IMR-90 (cell line): ENCODE results near the gene SAMHD1. TPM values are rescaled to one million over a fixed set of nuclear protein-coding genes. Genes with fewer than 3 reads are reported as not detected.

Experiments
- ATAC-seq: fragments of 200-7000 bp; cut with Tn5 transposase; 2 replicates; pipeline ENCODE4 v1.9.1; 2020; ENCODE audit warnings: low read depth, mild to moderate bottlenecking, moderate library complexity
- BruUV-seq: library from RNA; stranded (reverse); fragments of 400-500 nt; replicated peaks from 2 replicates; lab custom pipeline; 2021; lab: Mats Ljungman, UMichigan
- CTCF ChIA-PET: fragments of 300-600 bp; formaldehyde crosslinking; extraction: SDS; loops from one replicate; lab custom pipeline; 2021; ENCODE audit warnings: antibody characterized with exemption; lab: Yijun Ruan, JAX
- POLR2A ChIA-PET: fragments of 300-600 bp; sonication (Branson Sonifier 250); formaldehyde crosslinking; loops from one replicate; lab custom pipeline; 2022; ENCODE audit warnings: antibody characterized with exemption; ENCODE audit not compliant: unreplicated experiment; lab: Charles Lee
- DNase-seq: peaks from one replicate; pipeline ENCODE4 v3.0.0; 2013
- H2AFZ ChIP-seq: replicated peaks from 2 replicates; pipeline ENCODE3; 2013; ENCODE audit warnings: low read length, mild to moderate bottlenecking; ENCODE audit not compliant: poor library complexity
- H2AK5ac ChIP-seq: 2 replicates; pipeline ENCODE4 v1.6.1; 2013; ENCODE audit warnings: low read depth, low read length, inconsistent platforms
- H2AK9ac ChIP-seq: replicated peaks from 2 replicates; pipeline ENCODE3; 2013; ENCODE audit warnings: mild to moderate bottlenecking, low read depth, low read length, moderate library complexity; ENCODE audit not compliant: poor library complexity
- H2BK120ac ChIP-seq: 2 replicates; pipeline ENCODE4 v1.6.1; 2013; ENCODE audit warnings: low read depth, low read length, inconsistent platforms
- H2BK15ac ChIP-seq: 3 replicates; pipeline ENCODE4 v1.6.1; 2013; ENCODE audit warnings: low read depth, low read length, inconsistent platforms
- H2BK20ac ChIP-seq: 2 replicates; pipeline ENCODE4 v1.6.1; 2013; ENCODE audit warnings: low read depth, mild to moderate bottlenecking, inconsistent platforms, low read length, moderate library complexity
- H2BK5ac ChIP-seq: 2 replicates; pipeline ENCODE4 v1.6.1; 2013; ENCODE audit warnings: mild to moderate bottlenecking, low read depth, low read length, inconsistent platforms; ENCODE audit not compliant: poor library complexity, severe bottlenecking
- H3K14ac ChIP-seq: replicated peaks from 2 replicates; pipeline ENCODE4 v1.6.1; 2013; ENCODE audit warnings: low read depth, low read length, inconsistent platforms
- H3K18ac ChIP-seq: 2 replicates; pipeline ENCODE4 v1.6.1; 2013; ENCODE audit warnings: low read depth, low read length, control low read depth
- H3K23ac ChIP-seq: 2 replicates; pipeline ENCODE4 v1.6.1; 2013; ENCODE audit warnings: low read depth, low read length, inconsistent platforms
- H3K27ac ChIP-seq: 2 replicates; pipeline ENCODE4 v1.5.1; 2013; ENCODE audit warnings: mild to moderate bottlenecking, control low read depth, low read length; ENCODE audit not compliant: insufficient read depth
- H3K27me3 ChIP-seq: 2 replicates; pipeline ENCODE4 v1.6.1; 2013; ENCODE audit warnings: low read length; ENCODE audit not compliant: control insufficient read depth, insufficient read depth
- H3K36me3 ChIP-seq: 2 replicates; pipeline ENCODE4 v1.6.1; 2013; ENCODE audit warnings: low read length, mixed read lengths; ENCODE audit not compliant: control insufficient read depth, insufficient read depth
- H3K4ac ChIP-seq: 2 replicates; pipeline ENCODE4 v1.6.1; 2013; ENCODE audit warnings: low read depth, low read length, inconsistent platforms
- H3K4me1 ChIP-seq: 2 replicates; pipeline ENCODE4 v1.6.1; 2013; ENCODE audit warnings: low read length, mixed read lengths; ENCODE audit not compliant: control insufficient read depth, insufficient read depth
- H3K4me2 ChIP-seq: 2 replicates; pipeline ENCODE4 v1.6.1; 2013; ENCODE audit warnings: low read depth, mild to moderate bottlenecking, control low read depth, low read length, moderate library complexity
- H3K4me3 ChIP-seq: 2 replicates; pipeline ENCODE4 v1.5.1; 2013; ENCODE audit warnings: low read depth, mild to moderate bottlenecking, control low read depth, low read length, moderate library complexity; ENCODE audit not compliant: insufficient read depth
- H3K56ac ChIP-seq: 2 replicates; pipeline ENCODE4 v1.6.1; 2013; ENCODE audit warnings: low read length, inconsistent platforms; ENCODE audit not compliant: insufficient read depth; ENCODE audit errors: extremely low read depth
- H3K79me1 ChIP-seq, 2 experiments: 2 replicates each; pipeline ENCODE4 v1.6.1; 2013; ENCODE audit warnings: low read length in 2 of 2, inconsistent platforms in 1 of 2, low read depth in 1 of 2
- H3K9ac ChIP-seq: 2 replicates; pipeline ENCODE4 v1.6.1; 2013; ENCODE audit warnings: low read depth, low read length, control low read depth
- H3K9me1 ChIP-seq: 2 replicates; pipeline ENCODE4 v1.6.1; 2013; ENCODE audit warnings: low read length, inconsistent platforms; ENCODE audit not compliant: insufficient read depth
- H3K9me3 ChIP-seq: 2 replicates; pipeline ENCODE4 v1.6.1; 2013; ENCODE audit warnings: low read length; ENCODE audit not compliant: control insufficient read depth, insufficient read depth
- H4K20me1 ChIP-seq: 2 replicates; pipeline ENCODE4 v1.6.1; 2013; ENCODE audit warnings: low read length, inconsistent platforms; ENCODE audit not compliant: insufficient read depth
- H4K5ac ChIP-seq: 2 replicates; pipeline ENCODE4 v1.6.1; 2013; ENCODE audit warnings: mild to moderate bottlenecking, low read depth, low read length, control low read depth
- H4K8ac ChIP-seq, 2 experiments: 2 replicates each; pipeline ENCODE4 v1.6.1; 2013; ENCODE audit warnings: low read depth in 2 of 2, low read length in 2 of 2, control low read depth in 1 of 2, inconsistent platforms in 1 of 2
- H4K91ac ChIP-seq: 2 replicates; pipeline ENCODE4 v1.6.1; 2013; ENCODE audit warnings: low read depth, low read length, inconsistent platforms; ENCODE audit not compliant: insufficient read depth
- BHLHE40 ChIP-seq: fragments of 150-350 bp; IDR thresholded peaks from 2 replicates; pipeline ENCODE4 v1.6.1; 2016; ENCODE audit warnings: mild to moderate bottlenecking, low read depth, low read length
- CHD1 ChIP-seq: IDR thresholded peaks from 2 replicates; pipeline ENCODE4 v1.6.1; 2012; ENCODE audit warnings: low read depth, low read length, improper control_type of control experiment
- ELK1 ChIP-seq: fragments of 150-350 bp; IDR thresholded peaks from 2 replicates; pipeline ENCODE4 v1.6.1; 2016; ENCODE audit warnings: low read depth, mild to moderate bottlenecking, low read length, moderate library complexity, borderline replicate concordance
- FOS ChIP-seq: fragments of 150-350 bp; IDR thresholded peaks from 2 replicates; pipeline ENCODE4 v1.6.1; 2016; ENCODE audit warnings: low read depth, low read length
- MAFK ChIP-seq: IDR thresholded peaks from 2 replicates; pipeline ENCODE4 v1.6.1; 2012; ENCODE audit warnings: low read depth, low read length, improper control_type of control experiment
- MAZ ChIP-seq: IDR thresholded peaks from 2 replicates; pipeline ENCODE4 v1.6.1; 2012; ENCODE audit warnings: low read depth, mild to moderate bottlenecking, low read length, improper control_type of control experiment, moderate library complexity, borderline replicate concordance
- MXI1 ChIP-seq: IDR thresholded peaks from 2 replicates; pipeline ENCODE4 v1.6.1; 2012; ENCODE audit warnings: low read depth, mild to moderate bottlenecking, low read length, moderate library complexity, borderline replicate concordance
- RAD21 ChIP-seq: IDR thresholded peaks from 2 replicates; pipeline ENCODE4 v1.6.1; 2012; ENCODE audit warnings: low read length, improper control_type of control experiment
- RCOR1 ChIP-seq: IDR thresholded peaks from 2 replicates; pipeline ENCODE4 v1.6.1; 2012; ENCODE audit warnings: mild to moderate bottlenecking, low read length, improper control_type of control experiment; ENCODE audit not compliant: insufficient replicate concordance
- RFX5 ChIP-seq: IDR thresholded peaks from 2 replicates; pipeline ENCODE4 v1.8.0; 2012; ENCODE audit warnings: low read depth, mild to moderate bottlenecking, low read length, moderate library complexity
- SMC3 ChIP-seq: fragments of 150-350 bp; IDR thresholded peaks from 2 replicates; pipeline ENCODE4 v1.6.1; 2016; ENCODE audit warnings: low read depth, mild to moderate bottlenecking, antibody characterized with exemption, low read length, moderate library complexity
- WGBS, 2 experiments: methylation state at CpG; one replicate each; pipeline versions ENCODE4 v1.1.5 to v1.1.7; 2013; ENCODE audit warnings: missing lambda C conversion rate in 2 of 2; ENCODE audit not compliant: insufficient read length in 1 of 2; ENCODE audit errors: extremely low coverage in 2 of 2; 5-methylcytosine and 5-hydroxymethylcytosine counted together
- dilution Hi-C: fragments of 300-500 bp; cut with HindIII; formaldehyde crosslinking; loops from one replicate; pipeline ENCODE4 v1.14.3; 2018; ENCODE audit warnings: low sequenced_read_pairs; ENCODE audit not compliant: unreplicated experiment
- in situ Hi-C: fragments of 300-500 bp; cut with MboI; formaldehyde crosslinking; loops from 3 replicates; pipeline ENCODE4 v1.14.3; 2019; ENCODE audit warnings: low sequenced_read_pairs, inconsistent platforms, mixed read lengths
- intact Hi-C: fragments of 100-400 bp; cut with micrococcal nuclease; formaldehyde crosslinking; loops from 2 replicates; pipeline ENCODE4 v1.10.0; 2022
- polyA plus RNA-seq, 3 experiments: library from polyadenylated mRNA; depleted of rRNA; stranded (reverse); fragments of >200 nt; gene quantifications; 2 replicates each; pipeline ENCODE4 v1.2.3, GENCODE V29; 2012; ENCODE audit warnings: low replicate concordance in 1 of 3
- total RNA-seq: library from RNA; depleted of rRNA; stranded (reverse); fragments of >200 nt; gene quantifications from 2 replicates; pipeline ENCODE4 v1.2.3, GENCODE V29; 2012
- TF ChIP-seq, protein P1 (sequence below): fragments of 150-350 bp; IDR thresholded peaks from 2 replicates; pipeline ENCODE4 v1.6.1; 2017; ENCODE audit warnings: mild to moderate bottlenecking, antibody characterized with exemption, low read length, low read depth
- TF ChIP-seq, protein P2 (sequence below): conservative IDR thresholded peaks from 2 replicates; pipeline ENCODE4 v1.5.1; 2012; ENCODE audit warnings: mild to moderate bottlenecking, low read depth, low read length, improper control_type of control experiment

The SAMHD1 gene
- total and polyA plus RNA-seq, 2 of the 4 experiments (the other 2 are of a cell fraction) = 6.3 to 14.9 TPM

DNA sequence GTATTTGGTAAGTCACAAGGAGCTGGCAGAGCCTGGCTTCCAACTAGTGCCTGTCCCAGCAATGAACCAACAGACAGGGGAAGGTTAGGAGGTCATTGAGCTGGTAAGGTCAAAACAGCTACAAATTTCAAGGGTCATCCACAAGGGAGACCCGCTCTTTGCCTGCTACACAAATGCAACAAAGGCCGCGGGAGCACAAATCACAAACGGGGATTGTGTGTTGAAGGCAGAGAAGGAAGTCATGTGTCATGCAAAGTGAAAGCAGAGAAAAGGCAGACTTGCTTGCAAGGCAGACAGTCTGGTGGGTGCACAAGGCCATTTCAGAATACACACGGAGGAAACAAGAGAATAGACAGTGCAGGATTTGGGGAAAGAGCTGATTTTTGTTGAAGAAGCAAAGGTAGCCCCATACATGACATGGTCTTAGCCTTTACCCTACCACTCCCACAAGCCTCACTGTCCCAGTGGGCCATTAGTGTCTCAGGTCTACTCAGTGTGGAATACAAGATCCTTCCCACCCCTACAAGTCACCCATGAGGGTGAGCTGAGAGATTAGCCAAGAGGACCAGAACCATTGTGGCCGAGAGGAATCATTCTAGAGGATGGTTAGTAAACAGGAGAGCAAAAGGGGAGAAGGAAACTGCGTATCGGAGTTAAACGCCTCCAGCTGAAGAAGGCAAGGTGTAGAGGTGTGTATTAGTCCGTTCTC is 18.1 kb upstream of the SAMHD1 start:
- Histone ChIP-seq H2AK9ac (no peak overlapping the region), H3K9me1 (no peaks in the 10 kb centered on the region), H3K4me2 (no peak overlapping the region), H3K9ac (no peak overlapping the region), H3K18ac (no peak overlapping the region), H4K5ac (no peak overlapping the region), H4K91ac (no peak overlapping the region), H3K36me3 (no peaks in the 10 kb centered on the region), H3K4me1 (no peaks in the 10 kb centered on the region), H2AFZ (no peak overlapping the region), H3K27me3 (no peaks in the 10 kb centered on the region), H3K4me3 (no peak overlapping the region), H2BK20ac (no peak overlapping the region), H3K79me1 (no peaks in the 10 kb centered on the region), H3K14ac (no peak overlapping the region), H2AK5ac (no peak overlapping the region), H3K27ac (no peak overlapping the region), H4K20me1 (no peaks in the 10 kb centered on the region), H3K4ac (no peak overlapping the region), H2BK120ac (no peak overlapping the region), H3K56ac (no peak overlapping the region), H3K9me3 (no peaks in the 10 kb centered on the region), H3K23ac (no peak overlapping the region), H2BK15ac (no peak overlapping the region), H2BK5ac (no peak overlapping the region), H4K8ac (no peak overlapping the region)
- ChIA-PET CTCF (no interaction called here), POLR2A (no interaction called here)
- ATAC-seq (no peak), DNase-seq (no peak)
- in situ Hi-C loops (no loop called here), dilution Hi-C loops (no loop called here), intact Hi-C loops (no loop called here)
- 57% methylated on average over 4 of the region's 10 CpGs; no CpG with 5 or more reads in 1 of the 2 experiments for WGBS, 2 experiments
- no TSS peak for BruUV-seq
- TF ChIP-seq SMC3 = no peak
- TF ChIP-seq FOS = no peak
- no peak for TF ChIP-seq MAZ
- no peak for TF ChIP-seq BHLHE40
- no peak for TF ChIP-seq CHD1
- TF ChIP-seq, protein P1, sequence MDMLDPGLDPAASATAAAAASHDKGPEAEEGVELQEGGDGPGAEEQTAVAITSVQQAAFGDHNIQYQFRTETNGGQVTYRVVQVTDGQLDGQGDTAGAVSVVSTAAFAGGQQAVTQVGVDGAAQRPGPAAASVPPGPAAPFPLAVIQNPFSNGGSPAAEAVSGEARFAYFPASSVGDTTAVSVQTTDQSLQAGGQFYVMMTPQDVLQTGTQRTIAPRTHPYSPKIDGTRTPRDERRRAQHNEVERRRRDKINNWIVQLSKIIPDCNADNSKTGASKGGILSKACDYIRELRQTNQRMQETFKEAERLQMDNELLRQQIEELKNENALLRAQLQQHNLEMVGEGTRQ = no peak
- no peak for TF ChIP-seq MXI1
- TF ChIP-seq, protein P2, sequence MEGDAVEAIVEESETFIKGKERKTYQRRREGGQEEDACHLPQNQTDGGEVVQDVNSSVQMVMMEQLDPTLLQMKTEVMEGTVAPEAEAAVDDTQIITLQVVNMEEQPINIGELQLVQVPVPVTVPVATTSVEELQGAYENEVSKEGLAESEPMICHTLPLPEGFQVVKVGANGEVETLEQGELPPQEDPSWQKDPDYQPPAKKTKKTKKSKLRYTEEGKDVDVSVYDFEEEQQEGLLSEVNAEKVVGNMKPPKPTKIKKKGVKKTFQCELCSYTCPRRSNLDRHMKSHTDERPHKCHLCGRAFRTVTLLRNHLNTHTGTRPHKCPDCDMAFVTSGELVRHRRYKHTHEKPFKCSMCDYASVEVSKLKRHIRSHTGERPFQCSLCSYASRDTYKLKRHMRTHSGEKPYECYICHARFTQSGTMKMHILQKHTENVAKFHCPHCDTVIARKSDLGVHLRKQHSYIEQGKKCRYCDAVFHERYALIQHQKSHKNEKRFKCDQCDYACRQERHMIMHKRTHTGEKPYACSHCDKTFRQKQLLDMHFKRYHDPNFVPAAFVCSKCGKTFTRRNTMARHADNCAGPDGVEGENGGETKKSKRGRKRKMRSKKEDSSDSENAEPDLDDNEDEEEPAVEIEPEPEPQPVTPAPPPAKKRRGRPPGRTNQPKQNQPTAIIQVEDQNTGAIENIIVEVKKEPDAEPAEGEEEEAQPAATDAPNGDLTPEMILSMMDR = no peak
- TF ChIP-seq MAFK = no peak
- no peak for TF ChIP-seq ELK1
- TF ChIP-seq RCOR1 = no peak
- no peak for TF ChIP-seq RFX5
- no peak for TF ChIP-seq RAD21
